GM23338 (cell line): ENCODE measurements around the gene TIAM1.

Experiments
- EZH2 ChIP-seq: fragments of 200-600 bp; sonication (generic); IDR thresholded peaks from one replicate; pipeline ENCODE4 v1.8.0; 2017; ENCODE audit warnings: antibody characterized with exemption, mild to moderate bottlenecking, low read depth; ENCODE audit not compliant: unreplicated experiment
- POLR2AphosphoS5 ChIP-seq: IDR thresholded peaks from 2 replicates; pipeline ENCODE4 v1.6.1; 2016; ENCODE audit warnings: antibody characterized with exemption, low read depth
- TF ChIP-seq, protein P1 (sequence below), 2 experiments: fragments of 200-600 bp in 1 of 2; sonication (generic) in 1 of 2; conservative IDR thresholded peaks; 2 replicates each; pipeline versions ENCODE4 v1.5.1 to v1.6.1; 2016 to 2017; ENCODE audit warnings: antibody characterized with exemption in 2 of 2, low read depth in 2 of 2, mild to moderate bottlenecking in 2 of 2, moderate library complexity in 1 of 2

GRCh38 chr21:31201144-31201543, 142.9 kb downstream of the TIAM1 start:
- TF ChIP-seq, protein P1, sequence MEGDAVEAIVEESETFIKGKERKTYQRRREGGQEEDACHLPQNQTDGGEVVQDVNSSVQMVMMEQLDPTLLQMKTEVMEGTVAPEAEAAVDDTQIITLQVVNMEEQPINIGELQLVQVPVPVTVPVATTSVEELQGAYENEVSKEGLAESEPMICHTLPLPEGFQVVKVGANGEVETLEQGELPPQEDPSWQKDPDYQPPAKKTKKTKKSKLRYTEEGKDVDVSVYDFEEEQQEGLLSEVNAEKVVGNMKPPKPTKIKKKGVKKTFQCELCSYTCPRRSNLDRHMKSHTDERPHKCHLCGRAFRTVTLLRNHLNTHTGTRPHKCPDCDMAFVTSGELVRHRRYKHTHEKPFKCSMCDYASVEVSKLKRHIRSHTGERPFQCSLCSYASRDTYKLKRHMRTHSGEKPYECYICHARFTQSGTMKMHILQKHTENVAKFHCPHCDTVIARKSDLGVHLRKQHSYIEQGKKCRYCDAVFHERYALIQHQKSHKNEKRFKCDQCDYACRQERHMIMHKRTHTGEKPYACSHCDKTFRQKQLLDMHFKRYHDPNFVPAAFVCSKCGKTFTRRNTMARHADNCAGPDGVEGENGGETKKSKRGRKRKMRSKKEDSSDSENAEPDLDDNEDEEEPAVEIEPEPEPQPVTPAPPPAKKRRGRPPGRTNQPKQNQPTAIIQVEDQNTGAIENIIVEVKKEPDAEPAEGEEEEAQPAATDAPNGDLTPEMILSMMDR (conservative IDR thresholded peaks at IDR 0.05; ENCODE audit: low read depth in 2 of 2): no peak
- TF ChIP-seq POLR2AphosphoS5: no peak
- TF ChIP-seq EZH2: no peak
